ENCODE results near the gene PRPF6. TPM values are rescaled to one million over a fixed set of nuclear protein-coding genes. Genes with fewer than 3 reads are reported as not detected.
A peak's percentile ranks its signal among the peaks of the same experiment; 100 is the strongest.
"Not testable (repeated sequence)": the region's sequence is repeated elsewhere in the genome, so short reads cannot be mapped to it uniquely, and the experiment has no call there.

Gene PRPF6
- total RNA-seq, 6 donors from 2014 or later = 60.5 to 113 (median 68.0) TPM

GRCh38 chr20:63972312-63973159 is 8.4 kb upstream of the PRPF6 start:
- Histone ChIP-seq H3K36me3 (no peaks in the 10 kb centered on the region), H3K4me1 (peaks cover 26 to 45% (median 34%) of the 10 kb centered on the region in 4 donors), H3K9me3 (no peaks in the 10 kb centered on the region), H3K27me3 (no peaks in the 10 kb centered on the region), H3K27ac (peak overlapping the region in 3 of 4 donors; percentile 24 to 68 (median 49)), H3K4me3 (no peak overlapping the region)
- ATAC-seq (ENCODE audit: low FRiP score in 2 of 2) (no peak), DNase-seq (no peak)
- TF ChIP-seq, protein P1, sequence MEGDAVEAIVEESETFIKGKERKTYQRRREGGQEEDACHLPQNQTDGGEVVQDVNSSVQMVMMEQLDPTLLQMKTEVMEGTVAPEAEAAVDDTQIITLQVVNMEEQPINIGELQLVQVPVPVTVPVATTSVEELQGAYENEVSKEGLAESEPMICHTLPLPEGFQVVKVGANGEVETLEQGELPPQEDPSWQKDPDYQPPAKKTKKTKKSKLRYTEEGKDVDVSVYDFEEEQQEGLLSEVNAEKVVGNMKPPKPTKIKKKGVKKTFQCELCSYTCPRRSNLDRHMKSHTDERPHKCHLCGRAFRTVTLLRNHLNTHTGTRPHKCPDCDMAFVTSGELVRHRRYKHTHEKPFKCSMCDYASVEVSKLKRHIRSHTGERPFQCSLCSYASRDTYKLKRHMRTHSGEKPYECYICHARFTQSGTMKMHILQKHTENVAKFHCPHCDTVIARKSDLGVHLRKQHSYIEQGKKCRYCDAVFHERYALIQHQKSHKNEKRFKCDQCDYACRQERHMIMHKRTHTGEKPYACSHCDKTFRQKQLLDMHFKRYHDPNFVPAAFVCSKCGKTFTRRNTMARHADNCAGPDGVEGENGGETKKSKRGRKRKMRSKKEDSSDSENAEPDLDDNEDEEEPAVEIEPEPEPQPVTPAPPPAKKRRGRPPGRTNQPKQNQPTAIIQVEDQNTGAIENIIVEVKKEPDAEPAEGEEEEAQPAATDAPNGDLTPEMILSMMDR (IDR thresholded peaks at IDR 0.05) = no peak
- TF ChIP-seq POLR2A (IDR thresholded peaks at IDR 0.05) = no peak
- peak; percentile 46 to 71 for TF ChIP-seq POLR2AphosphoS5 (IDR thresholded peaks at IDR 0.05)
- no peak for TF ChIP-seq EP300 (IDR thresholded peaks at IDR 0.05)
- 45 to 65% methylated on average over 8 to 18 of the region's 18 CpGs for WGBS, 2 donors

GRCh38 chr20:63973160-63973479 is 7.8 kb upstream of the PRPF6 start:
- 98 to 100% methylated on average over 1 to 3 of the region's 3 CpGs for WGBS, 2 donors
- no peak for ATAC-seq (ENCODE audit: low FRiP score in 2 of 2)
- no peak for DNase-seq
- H3K4me1 ChIP-seq = peaks cover 26 to 49% (median 37%) of the 10 kb centered on the region in 4 donors
- H3K4me3 ChIP-seq = no peak overlapping the region
- no peaks in the 10 kb centered on the region for H3K36me3 ChIP-seq
- H3K27me3 ChIP-seq = no peaks in the 10 kb centered on the region
- peak overlapping the region in 2 of 4 donors; percentile 16 to 68 for H3K27ac ChIP-seq
- no peaks in the 10 kb centered on the region for H3K9me3 ChIP-seq
- TF ChIP-seq EP300 (IDR thresholded peaks at IDR 0.05) = no peak

DNA sequence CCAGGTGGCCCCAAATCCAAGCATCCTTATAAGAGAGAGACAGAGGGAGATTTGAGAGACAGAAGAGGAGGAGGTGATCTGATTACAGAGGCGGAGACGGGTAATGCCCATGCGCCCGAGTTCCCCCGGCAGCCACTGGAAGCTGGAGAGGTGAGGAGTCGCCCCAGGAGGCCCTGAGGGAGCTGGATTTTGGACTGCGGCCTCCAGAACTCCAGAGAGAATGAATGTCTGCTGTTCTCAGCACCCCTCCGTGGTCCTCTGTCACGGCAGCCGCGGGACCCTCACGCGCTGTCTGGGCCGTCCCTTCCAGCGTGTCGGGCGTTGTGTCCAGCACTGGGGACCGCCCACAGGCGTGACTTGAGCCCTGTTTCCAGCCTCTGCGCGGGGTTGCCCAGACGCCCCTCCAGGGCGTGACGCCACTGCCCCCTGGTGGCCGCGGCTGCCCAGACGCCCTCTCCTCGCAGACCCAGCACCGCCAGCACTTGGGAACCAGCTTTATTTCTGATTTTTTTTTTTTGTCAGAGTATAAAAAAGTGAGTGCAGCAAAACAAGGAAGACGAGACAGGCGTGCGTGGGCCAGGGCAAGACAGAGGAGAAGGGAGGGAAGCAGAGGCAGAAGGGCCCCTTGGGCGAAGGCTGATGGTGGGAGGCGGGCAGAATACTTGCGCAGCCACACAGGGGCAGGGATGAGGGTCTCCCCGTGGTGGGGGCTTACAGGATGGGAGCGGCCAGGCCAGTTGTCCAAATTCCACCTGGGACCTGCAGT is 7.1 kb upstream of the PRPF6 start:
- H3K4me3 ChIP-seq = peak overlapping the region in 3 of 4 donors; percentile 28 to 45 (median 43)
- WGBS, 2 donors = 16% methylated on average over 24 to 36 of the region's 37 CpGs
- no peaks in the 10 kb centered on the region for H3K27me3 ChIP-seq
- peak; percentile 91 to 98 for DNase-seq
- H3K9me3 ChIP-seq = no peaks in the 10 kb centered on the region
- peak overlapping the region in 3 of 4 donors; percentile 16 to 68 (median 39) for H3K27ac ChIP-seq
- no peaks in the 10 kb centered on the region for H3K36me3 ChIP-seq
- peaks cover 28 to 50% (median 36%) of the 10 kb centered on the region in 4 donors for H3K4me1 ChIP-seq
- TF ChIP-seq POLR2AphosphoS5 (IDR thresholded peaks at IDR 0.05) (peak; percentile 24 to 37), EP300 (IDR thresholded peaks at IDR 0.05) (no peak), POLR2A (IDR thresholded peaks at IDR 0.05) (no peak)
- TF ChIP-seq, protein P1 (IDR thresholded peaks at IDR 0.05) = peak; percentile 94 to 98 (median 97)
- peak; percentile 92 to 95 for ATAC-seq (ENCODE audit: low FRiP score in 2 of 2)

GRCh38 chr20:63974402-63975200 is 6.3 kb upstream of the PRPF6 start:
- 72% methylated on average over 18 to 19 of the region's 19 CpGs for WGBS, 2 donors
- ATAC-seq (ENCODE audit: low FRiP score in 2 of 2) (no peak), DNase-seq (no peak)
- no peak overlapping the region for H3K4me3 ChIP-seq
- H3K9me3 ChIP-seq = no peaks in the 10 kb centered on the region
- H3K4me1 ChIP-seq = peaks cover 27 to 50% (median 35%) of the 10 kb centered on the region in 4 donors
- TF ChIP-seq POLR2A (IDR thresholded peaks at IDR 0.05) (no peak), POLR2AphosphoS5 (IDR thresholded peaks at IDR 0.05) (no peak), EP300 (IDR thresholded peaks at IDR 0.05) (no peak)
- TF ChIP-seq, protein P1 (IDR thresholded peaks at IDR 0.05) = no peak
- H3K27me3 ChIP-seq = no peaks in the 10 kb centered on the region
- H3K27ac ChIP-seq = no peak overlapping the region
- no peaks in the 10 kb centered on the region for H3K36me3 ChIP-seq

GRCh38 chr20:63976511-63976910 is 4.4 kb upstream of the PRPF6 start:
- peaks cover 32 to 57% (median 40%) of the 10 kb centered on the region in 4 donors for H3K4me1 ChIP-seq
- ATAC-seq (ENCODE audit: low FRiP score in 2 of 2); DNase-seq; H3K36me3 ChIP-seq; H3K27ac ChIP-seq; H3K27me3 ChIP-seq; H3K9me3 ChIP-seq; H3K4me3 ChIP-seq: not testable (repeated sequence)
- WGBS, 2 donors = 90 to 99% methylated on average over 7 of the region's 7 CpGs

All from upper lobe of left lung (tissue), 6 donors.